ENCODE data around the gene CHERP. TPM values are rescaled to one million over a fixed set of nuclear protein-coding genes. Genes with fewer than 3 reads are reported as not detected.

The CHERP gene
- total and polyA plus RNA-seq, 2 of the 4 experiments (the other 2 are of a cell fraction) = 0.54 to 13.5 TPM

- 71% methylated on average over 1 of the region's 8 CpGs; no CpG with 5 or more reads in 1 of the 2 experiments for WGBS, 2 experiments (ENCODE audit: extremely low coverage in 2 of 2, insufficient read length in 1 of 2)
Measured at GRCh38 chr19:16561382-16561781, 19.1 kb upstream of the CHERP start.

More at GRCh38 chr19:16561382-16561781, 19.1 kb upstream of the CHERP start:
- H2AFZ ChIP-seq (replicated peaks; ENCODE audit: low read length, poor library complexity) = no peak overlapping the region
- no peak overlapping the region for H3K23ac ChIP-seq (ENCODE audit: low read depth, low read length)
- H3K14ac ChIP-seq (replicated peaks; ENCODE audit: low read depth, low read length) = no peak overlapping the region
- H3K27ac ChIP-seq (ENCODE audit: insufficient read depth, low read length) = no peak overlapping the region
- peaks cover 3% of the 10 kb centered on the region for H3K9me1 ChIP-seq (ENCODE audit: insufficient read depth, low read length)
- no peak overlapping the region for H4K8ac ChIP-seq (ENCODE audit: low read depth in 2 of 2, low read length in 2 of 2)
- ChIA-PET CTCF (no interaction called here), POLR2A (ENCODE audit: unreplicated experiment) (no interaction called here)
- no peak overlapping the region for H3K9ac ChIP-seq (ENCODE audit: low read depth, low read length)
- no peak overlapping the region for H3K56ac ChIP-seq (ENCODE audit: extremely low read depth, insufficient read depth, low read length)
- H2BK20ac ChIP-seq (ENCODE audit: low read depth, low read length) = no peak overlapping the region
- H3K4me2 ChIP-seq (ENCODE audit: low read depth, low read length) = no peak overlapping the region
- H3K4ac ChIP-seq (ENCODE audit: low read depth, low read length) = no peak overlapping the region
- ATAC-seq (ENCODE audit: low read depth) = no peak
- no peak overlapping the region for H3K4me3 ChIP-seq (ENCODE audit: insufficient read depth, low read depth, low read length)
- intact Hi-C loops (cut with micrococcal nuclease) = no loop called here
- H3K27me3 ChIP-seq (ENCODE audit: control insufficient read depth, insufficient read depth, low read length) = no peaks in the 10 kb centered on the region
- no peak overlapping the region for H2AK9ac ChIP-seq (replicated peaks; ENCODE audit: low read depth, low read length, poor library complexity)
- no peaks in the 10 kb centered on the region for H3K4me1 ChIP-seq (ENCODE audit: control insufficient read depth, insufficient read depth, low read length)
- H2BK15ac ChIP-seq (ENCODE audit: low read depth, low read length) = no peak overlapping the region
- in situ Hi-C loops (cut with MboI; ENCODE audit: low sequenced_read_pairs) = no loop called here
- H3K36me3 ChIP-seq (ENCODE audit: control insufficient read depth, insufficient read depth, low read length) = peaks cover 50% of the 10 kb centered on the region
- H2AK5ac ChIP-seq (ENCODE audit: low read depth, low read length) = no peak overlapping the region
- no peak overlapping the region for H4K91ac ChIP-seq (ENCODE audit: insufficient read depth, low read depth, low read length)
- no peak for TF ChIP-seq MAZ (IDR thresholded peaks at IDR 0.05; ENCODE audit: borderline replicate concordance, low read depth, low read length)
- TF ChIP-seq BHLHE40 (IDR thresholded peaks at IDR 0.05; ENCODE audit: low read depth, low read length) = no peak
- TF ChIP-seq POLR2A (IDR thresholded peaks at IDR 0.05; ENCODE audit: low read depth, low read length) = no peak
- TF ChIP-seq RAD21 (IDR thresholded peaks at IDR 0.05; ENCODE audit: low read length) = no peak
- no peak for TF ChIP-seq RFX5 (IDR thresholded peaks at IDR 0.05; ENCODE audit: low read depth, low read length)
- TF ChIP-seq ELK1 (IDR thresholded peaks at IDR 0.05; ENCODE audit: borderline replicate concordance, low read depth, low read length) = no peak
- no peak for TF ChIP-seq CHD1 (IDR thresholded peaks at IDR 0.05; ENCODE audit: low read depth, low read length)
- no peak for TF ChIP-seq MXI1 (IDR thresholded peaks at IDR 0.05; ENCODE audit: borderline replicate concordance, low read depth, low read length)
- TF ChIP-seq NFE2L2 (IDR thresholded peaks at IDR 0.05; ENCODE audit: low read depth, low read length) = no peak
- TF ChIP-seq, protein P1, sequence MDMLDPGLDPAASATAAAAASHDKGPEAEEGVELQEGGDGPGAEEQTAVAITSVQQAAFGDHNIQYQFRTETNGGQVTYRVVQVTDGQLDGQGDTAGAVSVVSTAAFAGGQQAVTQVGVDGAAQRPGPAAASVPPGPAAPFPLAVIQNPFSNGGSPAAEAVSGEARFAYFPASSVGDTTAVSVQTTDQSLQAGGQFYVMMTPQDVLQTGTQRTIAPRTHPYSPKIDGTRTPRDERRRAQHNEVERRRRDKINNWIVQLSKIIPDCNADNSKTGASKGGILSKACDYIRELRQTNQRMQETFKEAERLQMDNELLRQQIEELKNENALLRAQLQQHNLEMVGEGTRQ (IDR thresholded peaks at IDR 0.05; ENCODE audit: low read depth, low read length) = no peak
- no peak for TF ChIP-seq CEBPB (IDR thresholded peaks at IDR 0.05; ENCODE audit: low read depth, low read length)
- no TSS peak for BruUV-seq (replicated peaks)
- no peak overlapping the region for H2BK120ac ChIP-seq (ENCODE audit: low read depth, low read length)
- no peak overlapping the region for H3K18ac ChIP-seq (ENCODE audit: low read depth, low read length)
- no peak overlapping the region for H4K5ac ChIP-seq (ENCODE audit: low read depth, low read length)
- H4K20me1 ChIP-seq (ENCODE audit: insufficient read depth, low read length) = peaks cover 4% of the 10 kb centered on the region; the same call in 1 of the 2 replicates
- no peak for DNase-seq
- no peaks in the 10 kb centered on the region for H3K9me3 ChIP-seq (ENCODE audit: control insufficient read depth, insufficient read depth, low read length)
- dilution Hi-C loops (cut with HindIII; ENCODE audit: low sequenced_read_pairs, unreplicated experiment) = no loop called here
- H2BK5ac ChIP-seq (ENCODE audit: low read depth, low read length, poor library complexity, severe bottlenecking) = no peak overlapping the region
- H3K79me1 ChIP-seq (ENCODE audit: low read depth in 1 of 2, low read length in 2 of 2) = peaks cover 11 to 37% of the 10 kb centered on the region in 2 experiments
